K562 (cell line): ENCODE results near the gene SHC1. TPM values are rescaled to one million over a fixed set of nuclear protein-coding genes. Genes with fewer than 3 reads are reported as not detected.

ENCODE experiments used
- ATAC-seq: fragments of 200-7000 bp; cut with Tn5 transposase; 3 replicates; pipeline ENCODE4 v1.9.1; 2020; ENCODE audit warnings: moderate library complexity
- BruUV-seq: library from RNA; stranded (reverse); fragments of 400-500 nt; replicated peaks from 2 replicates; lab custom pipeline; 2021; lab: Mats Ljungman, UMichigan
- CTCF ChIA-PET: fragments of 300-600 bp; formaldehyde crosslinking; extraction: SDS; loops from one replicate; lab custom pipeline; 2021; ENCODE audit warnings: low intra/inter-chr PET ratio; lab: Yijun Ruan, JAX
- POLR2A ChIA-PET: fragments of 300-600, 350-650 bp; sonication (Branson Sonifier 250); formaldehyde crosslinking; extraction: SDS; loops from one replicate; lab custom pipeline; 2021; ENCODE audit warnings: antibody characterized with exemption, inconsistent platforms; lab: Yijun Ruan, JAX
- DNase-seq, 4 experiments: peaks; one replicate each; pipeline versions ENCODE4 v3.0.0 to v3.0.0-alpha.2; 2011 to 2018; ENCODE audit warnings: low spot score in 3 of 4, mixed read lengths in 3 of 4; ENCODE audit errors: extremely low read depth in 1 of 4
- FAIRE-seq: peaks from 2 replicates; lab custom pipeline; 2011; peaks lifted over from hg19 to GRCh38; lab: Jason Lieb, UNC
- H2AFZ ChIP-seq: 2 replicates; pipeline ENCODE4 v1.6.0; 2011; ENCODE audit warnings: low read depth, low read length, control low read depth, inconsistent platforms
- H3K27ac ChIP-seq: fragments of 200-600 bp; 3 replicates; pipeline ENCODE4 v1.8.0; 2011; ENCODE audit warnings: low read depth, mild to moderate bottlenecking, control low read depth, inconsistent platforms, low read length, moderate library complexity, mixed read lengths; ENCODE audit errors: extremely low read depth
- H3K27me3 ChIP-seq, 2 experiments: fragments of 300-600 bp in 1 of 2; 2 replicates in 1 of 2; 3 replicates in 1 of 2; pipeline versions ENCODE4 v1.6.0 to v1.8.0; 2011; ENCODE audit warnings: inconsistent platforms in 2 of 2, low read length in 2 of 2, mild to moderate bottlenecking in 1 of 2, mixed read lengths in 1 of 2, moderate library complexity in 1 of 2; ENCODE audit not compliant: control insufficient read depth in 2 of 2, insufficient read depth in 2 of 2
- H3K36me3 ChIP-seq: fragments of 300-600 bp; 3 replicates; pipeline ENCODE4 v1.8.0; 2011; ENCODE audit warnings: mild to moderate bottlenecking, low read length, inconsistent platforms; ENCODE audit not compliant: control insufficient read depth, insufficient read depth
- H3K4me1 ChIP-seq, 2 experiments: fragments of 200-600 bp in 1 of 2; replicated peaks in 1 of 2; 2 replicates in 1 of 2; 3 replicates in 1 of 2; pipeline versions ENCODE4 v1.5.1 to v1.8.0; 2011; ENCODE audit warnings: inconsistent platforms in 2 of 2, low read length in 2 of 2, mild to moderate bottlenecking in 1 of 2, mixed read lengths in 1 of 2, moderate library complexity in 1 of 2; ENCODE audit not compliant: control insufficient read depth in 2 of 2, insufficient read depth in 2 of 2
- H3K4me2 ChIP-seq: 2 replicates; pipeline ENCODE4 v1.6.1; 2011; ENCODE audit warnings: low read length, control low read depth, inconsistent platforms, mixed read lengths; ENCODE audit not compliant: insufficient read depth
- H3K4me3 ChIP-seq: fragments of 200-600 bp; sonication (generic), shearing (Covaris generic); 2 replicates; pipeline ENCODE4 v1.5.1; 2016; ENCODE audit warnings: control low read depth, inconsistent platforms
- H3K79me2 ChIP-seq: fragments of 200-600 bp; 3 replicates; pipeline ENCODE4 v1.8.0; 2011; ENCODE audit warnings: low read length, inconsistent platforms; ENCODE audit not compliant: control insufficient read depth, insufficient read depth
- H3K9ac ChIP-seq, 2 experiments: 2 replicates each; pipeline versions ENCODE4 v1.6.0 to v1.6.1; 2011; ENCODE audit warnings: low read depth in 2 of 2, low read length in 2 of 2, control low read depth in 1 of 2, inconsistent platforms in 1 of 2, mild to moderate bottlenecking in 1 of 2, mixed read lengths in 1 of 2; ENCODE audit not compliant: insufficient read depth in 1 of 2
- H3K9me1 ChIP-seq: one replicate; pipeline ENCODE4 v1.6.0; 2011; ENCODE audit warnings: inconsistent platforms, mild to moderate bottlenecking, low read length, moderate library complexity; ENCODE audit not compliant: control insufficient read depth, insufficient read depth
- H3K9me3 ChIP-seq: replicated peaks from 2 replicates; pipeline ENCODE4 v1.5.1; 2011; ENCODE audit warnings: low read depth, low read length, inconsistent platforms; ENCODE audit not compliant: control insufficient read depth, insufficient read depth
- H4K20me1 ChIP-seq: replicated peaks from 2 replicates; pipeline ENCODE4 v1.6.1; 2011; ENCODE audit warnings: low read length, inconsistent platforms, mixed read lengths; ENCODE audit not compliant: control insufficient read depth, insufficient read depth
- BCOR ChIP-seq: fragments of 450-650 bp; IDR thresholded peaks from 2 replicates; pipeline ENCODE4 v1.6.1; 2016
- MCM2 ChIP-seq: fragments of 450-650 bp; IDR thresholded peaks from 2 replicates; pipeline ENCODE4 v1.6.1; 2017; ENCODE audit warnings: low read depth, mild to moderate bottlenecking
- ZC3H11A ChIP-seq: IDR thresholded peaks from 2 replicates; pipeline ENCODE4 v1.6.1; 2012; ENCODE audit warnings: low read depth, low read length, improper control_type of control experiment
- ZNF318 ChIP-seq, 2 experiments: fragments of 450-650 bp; IDR thresholded peaks; 2 replicates each; pipeline ENCODE4 v1.6.1; 2016; ENCODE audit warnings: mild to moderate bottlenecking in 2 of 2, borderline replicate concordance in 1 of 2, low read depth in 1 of 2, moderate library complexity in 1 of 2
- WGBS: fragments of 100-300 bp; shearing (Covaris generic); methylation state at CpG from one replicate; pipeline ENCODE4 v1.1.6; 2016; ENCODE audit warnings: low coverage, mixed read lengths; ENCODE audit not compliant: insufficient coverage; ENCODE audit errors: missing lambda C conversion rate; 5-methylcytosine and 5-hydroxymethylcytosine counted together
- in situ Hi-C: fragments of 300-500 bp; cut with MboI; formaldehyde crosslinking; loops from 4 replicates; pipeline ENCODE4 v1.15.0; 2018; ENCODE audit warnings: inconsistent platforms, mixed read lengths
- intact Hi-C: fragments of 100-400 bp; cut with micrococcal nuclease; formaldehyde crosslinking; loops from 2 replicates; pipeline ENCODE4 v1.14.2; 2022
- polyA plus RNA-seq, 8 experiments: library from polyadenylated mRNA; depleted of rRNA in 4 of 8; stranded (reverse) in 5 of 8; unstranded in 3 of 8; fragments of >200 nt; fragmentation: Nextera tagmentation in 2 of 8; fragmentation: Illumina TruSeq in 1 of 8; extraction: Ambion mirVana in 2 of 8; extraction: Trizol in 1 of 8; gene quantifications; 2 replicates each; pipeline versions ENCODE4 v1.2.1 to v1.2.3, GENCODE V29; 2011 to 2014; ENCODE audit warnings: inconsistent platforms in 1 of 8, missing spikeins in 1 of 8
- total RNA-seq, 7 experiments: library from RNA; depleted of rRNA in 6 of 7; stranded (reverse); fragments of >200 nt in 6 of 7; fragmentation: Illumina TruSeq in 2 of 7; extraction: Trizol in 2 of 7; gene quantifications; 2 replicates each; pipeline versions ENCODE4 v1.2.1 to v1.2.3, GENCODE V29; 2011 to 2021; ENCODE audit warnings: low replicate concordance in 1 of 7
- TF ChIP-seq, protein P1 (sequence below): fragments of 200-800 bp; sonication (Bioruptor generic); IDR thresholded peaks from 2 replicates; pipeline ENCODE4 v1.6.1; 2016; ENCODE audit warnings: missing genetic modification characterization, missing compliant biosample characterization
- TF ChIP-seq, protein P2 (sequence below): fragments of 450-650 bp; IDR thresholded peaks from 2 replicates; pipeline ENCODE4 v1.6.1; 2016; ENCODE audit warnings: antibody characterized with exemption

SHC1 gene
- total and polyA plus RNA-seq, 9 of the 15 experiments (the other 6 are each of a cell fraction or from before 2014, with no cell fraction given) = 4.1 to 113 (median 51.9) TPM

DNA sequence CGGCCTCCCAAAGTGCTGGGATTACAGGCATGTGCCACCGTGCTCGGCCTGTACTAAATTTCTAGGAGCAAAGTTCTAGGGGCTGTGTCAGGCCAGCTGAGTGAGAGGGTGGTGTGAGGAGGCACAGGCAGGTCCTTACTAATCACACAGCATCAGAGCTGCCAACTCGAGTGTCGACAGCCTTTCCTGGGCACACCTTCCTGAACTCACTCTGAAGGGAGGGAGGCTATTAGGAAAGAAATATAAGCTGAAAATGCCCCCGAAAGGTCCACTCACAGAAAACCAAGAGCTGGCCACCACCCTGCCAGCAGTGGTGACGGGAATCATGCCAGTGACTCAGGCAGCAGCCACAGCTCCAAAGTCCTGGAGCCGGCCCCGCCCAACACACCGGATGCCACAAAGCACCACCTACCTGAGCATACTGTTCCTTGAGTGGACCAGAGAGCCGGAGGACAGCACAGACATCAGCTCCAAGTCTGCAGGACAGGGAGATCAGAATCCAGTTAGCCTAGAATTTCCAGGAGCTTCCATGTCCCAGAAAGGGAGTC lies 38.5 kb downstream of the SHC1 start:
- Histone ChIP-seq H3K27ac (no peak overlapping the region), H3K27me3 (no peaks in the 10 kb centered on the region), H3K4me2 (no peak overlapping the region), H3K4me1 (peaks cover 9 to 16% of the 10 kb centered on the region in 2 experiments; a peak in 4 of 5 replicates), H2AFZ (no peak overlapping the region), H3K9me1 (no peaks in the 10 kb centered on the region), H3K4me3 (no peak overlapping the region), H4K20me1 (no peaks in the 10 kb centered on the region), H3K79me2 (peaks cover 3% of the 10 kb centered on the region; the same call in 1 of the 3 replicates), H3K9me3 (no peaks in the 10 kb centered on the region), H3K9ac (peak overlapping the region in 1 of 2 experiments; percentile 73; a peak in 1 of 4 replicates), H3K36me3 (no peaks in the 10 kb centered on the region)
- in situ Hi-C loops = no loop called here
- no peak for DNase-seq
- no peak for FAIRE-seq
- BruUV-seq = no TSS peak
- POLR2A ChIA-PET = interaction anchor here (1.2 kb wide), 1 partner anchor 10 kb away, joined by 6 read pairs; no protein-coding TSS in a partner anchor
- CTCF ChIA-PET = no interaction called here
- 93% methylated on average over 11 of the region's 11 CpGs for WGBS
- intact Hi-C loops = no loop called here
- no peak for ATAC-seq
- TF ChIP-seq ZNF318 (IDR thresholded peaks at IDR 0.05; ENCODE audit: borderline replicate concordance in 1 of 2, low read depth in 1 of 2) (no peak), MCM2 (no peak), ZC3H11A (no peak), BCOR (no peak)
- TF ChIP-seq, protein P1, sequence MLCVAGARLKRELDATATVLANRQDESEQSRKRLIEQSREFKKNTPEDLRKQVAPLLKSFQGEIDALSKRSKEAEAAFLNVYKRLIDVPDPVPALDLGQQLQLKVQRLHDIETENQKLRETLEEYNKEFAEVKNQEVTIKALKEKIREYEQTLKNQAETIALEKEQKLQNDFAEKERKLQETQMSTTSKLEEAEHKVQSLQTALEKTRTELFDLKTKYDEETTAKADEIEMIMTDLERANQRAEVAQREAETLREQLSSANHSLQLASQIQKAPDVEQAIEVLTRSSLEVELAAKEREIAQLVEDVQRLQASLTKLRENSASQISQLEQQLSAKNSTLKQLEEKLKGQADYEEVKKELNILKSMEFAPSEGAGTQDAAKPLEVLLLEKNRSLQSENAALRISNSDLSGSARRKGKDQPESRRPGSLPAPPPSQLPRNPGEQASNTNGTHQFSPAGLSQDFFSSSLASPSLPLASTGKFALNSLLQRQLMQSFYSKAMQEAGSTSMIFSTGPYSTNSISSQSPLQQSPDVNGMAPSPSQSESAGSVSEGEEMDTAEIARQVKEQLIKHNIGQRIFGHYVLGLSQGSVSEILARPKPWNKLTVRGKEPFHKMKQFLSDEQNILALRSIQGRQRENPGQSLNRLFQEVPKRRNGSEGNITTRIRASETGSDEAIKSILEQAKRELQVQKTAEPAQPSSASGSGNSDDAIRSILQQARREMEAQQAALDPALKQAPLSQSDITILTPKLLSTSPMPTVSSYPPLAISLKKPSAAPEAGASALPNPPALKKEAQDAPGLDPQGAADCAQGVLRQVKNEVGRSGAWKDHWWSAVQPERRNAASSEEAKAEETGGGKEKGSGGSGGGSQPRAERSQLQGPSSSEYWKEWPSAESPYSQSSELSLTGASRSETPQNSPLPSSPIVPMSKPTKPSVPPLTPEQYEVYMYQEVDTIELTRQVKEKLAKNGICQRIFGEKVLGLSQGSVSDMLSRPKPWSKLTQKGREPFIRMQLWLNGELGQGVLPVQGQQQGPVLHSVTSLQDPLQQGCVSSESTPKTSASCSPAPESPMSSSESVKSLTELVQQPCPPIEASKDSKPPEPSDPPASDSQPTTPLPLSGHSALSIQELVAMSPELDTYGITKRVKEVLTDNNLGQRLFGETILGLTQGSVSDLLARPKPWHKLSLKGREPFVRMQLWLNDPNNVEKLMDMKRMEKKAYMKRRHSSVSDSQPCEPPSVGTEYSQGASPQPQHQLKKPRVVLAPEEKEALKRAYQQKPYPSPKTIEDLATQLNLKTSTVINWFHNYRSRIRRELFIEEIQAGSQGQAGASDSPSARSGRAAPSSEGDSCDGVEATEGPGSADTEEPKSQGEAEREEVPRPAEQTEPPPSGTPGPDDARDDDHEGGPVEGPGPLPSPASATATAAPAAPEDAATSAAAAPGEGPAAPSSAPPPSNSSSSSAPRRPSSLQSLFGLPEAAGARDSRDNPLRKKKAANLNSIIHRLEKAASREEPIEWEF (CRISPR knock-in tag) = no peak
- TF ChIP-seq, protein P2, sequence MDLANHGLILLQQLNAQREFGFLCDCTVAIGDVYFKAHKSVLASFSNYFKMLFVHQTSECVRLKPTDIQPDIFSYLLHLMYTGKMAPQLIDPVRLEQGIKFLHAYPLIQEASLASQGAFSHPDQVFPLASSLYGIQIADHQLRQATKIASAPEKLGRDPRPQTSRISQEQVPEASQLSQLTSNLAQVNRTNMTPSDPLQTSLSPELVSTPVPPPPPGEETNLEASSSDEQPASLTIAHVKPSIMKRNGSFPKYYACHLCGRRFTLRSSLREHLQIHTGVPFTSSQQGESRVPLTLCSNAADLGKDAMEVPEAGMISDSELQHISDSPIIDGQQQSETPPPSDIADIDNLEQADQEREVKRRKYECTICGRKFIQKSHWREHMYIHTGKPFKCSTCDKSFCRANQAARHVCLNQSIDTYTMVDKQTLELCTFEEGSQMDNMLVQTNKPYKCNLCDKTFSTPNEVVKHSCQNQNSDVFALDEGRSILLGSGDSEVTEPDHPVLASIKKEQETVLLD = no peak
